ENCODE data around the gene ARHGEF33. TPM values are rescaled to one million over a fixed set of nuclear protein-coding genes. Genes with fewer than 3 reads are reported as not detected.
A peak's percentile ranks its signal among the peaks of the same experiment; 100 is the strongest.

Gene ARHGEF33
- total RNA-seq, 4 donors from 2014 or later: 0.66 to 2.1 (median 0.82) TPM

DNA sequence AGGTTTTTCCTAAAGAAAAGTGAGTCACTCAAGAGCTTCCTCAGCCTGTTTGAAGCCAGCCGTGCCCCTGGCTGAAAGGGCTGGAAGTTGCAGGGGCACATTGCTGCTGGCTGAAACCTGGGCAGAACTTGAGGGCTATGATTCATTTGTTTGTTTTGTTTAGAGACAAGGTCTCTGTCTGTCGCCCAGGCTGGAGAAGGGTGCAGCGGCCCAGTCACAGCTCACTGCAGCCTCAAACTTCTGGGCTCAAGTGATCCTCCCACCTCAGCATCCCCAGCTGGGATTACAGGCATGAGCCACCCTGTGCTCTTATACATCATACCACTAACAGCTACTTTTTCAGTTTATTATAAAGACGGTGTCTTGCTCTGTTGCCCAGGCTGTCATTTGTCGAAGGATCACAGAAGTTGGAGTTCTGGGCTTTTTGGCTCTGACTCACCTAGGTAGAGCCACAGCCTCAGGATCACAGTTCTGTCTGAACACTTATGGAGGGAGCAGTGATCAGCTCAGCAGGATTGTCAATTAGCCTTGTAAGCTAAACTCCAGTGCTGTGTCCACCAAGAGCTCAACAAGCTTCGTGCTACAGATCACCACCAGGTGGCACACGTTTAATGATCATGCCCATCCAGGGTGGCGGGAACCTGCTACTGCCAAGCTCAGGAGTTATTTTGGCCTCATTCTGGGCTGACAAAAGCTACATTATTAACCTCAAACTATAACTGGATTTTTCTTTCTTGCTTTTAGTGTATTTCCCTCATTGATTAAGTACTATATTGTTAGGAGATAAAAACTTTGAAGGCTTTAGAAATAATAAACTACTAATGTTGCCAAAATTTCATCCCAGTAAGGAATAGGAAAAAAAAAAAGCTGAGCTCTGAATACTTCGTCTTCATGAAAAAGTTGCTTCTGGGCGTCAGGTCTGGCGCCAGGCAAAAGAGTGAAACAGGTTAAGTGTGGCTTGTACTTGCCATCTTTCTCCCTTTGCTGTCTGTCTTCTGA lies 57.9 kb downstream of the ARHGEF33 start:
- H3K4me3 ChIP-seq: no peak overlapping the region
- H3K27me3 ChIP-seq: no peaks in the 10 kb centered on the region
- intact Hi-C loops (cut with DNase I): loop anchor here (5.0 kb wide), 1 partner anchor 285 kb away; no protein-coding TSS in a partner anchor
- H3K4me1 ChIP-seq: peaks cover 0 to 7% (median 0%) of the 10 kb centered on the region in 4 donors
- H3K36me3 ChIP-seq: no peaks in the 10 kb centered on the region
- no peak overlapping the region for H3K27ac ChIP-seq (replicated peaks in 1 of 4)
- 48% methylated on average over 11 of the region's 11 CpGs for WGBS
- TF ChIP-seq EP300 (IDR thresholded peaks at IDR 0.05): no peak
- TF ChIP-seq POLR2A (IDR thresholded peaks at IDR 0.05; ENCODE audit: low read depth): no peak
- TF ChIP-seq, protein P1, sequence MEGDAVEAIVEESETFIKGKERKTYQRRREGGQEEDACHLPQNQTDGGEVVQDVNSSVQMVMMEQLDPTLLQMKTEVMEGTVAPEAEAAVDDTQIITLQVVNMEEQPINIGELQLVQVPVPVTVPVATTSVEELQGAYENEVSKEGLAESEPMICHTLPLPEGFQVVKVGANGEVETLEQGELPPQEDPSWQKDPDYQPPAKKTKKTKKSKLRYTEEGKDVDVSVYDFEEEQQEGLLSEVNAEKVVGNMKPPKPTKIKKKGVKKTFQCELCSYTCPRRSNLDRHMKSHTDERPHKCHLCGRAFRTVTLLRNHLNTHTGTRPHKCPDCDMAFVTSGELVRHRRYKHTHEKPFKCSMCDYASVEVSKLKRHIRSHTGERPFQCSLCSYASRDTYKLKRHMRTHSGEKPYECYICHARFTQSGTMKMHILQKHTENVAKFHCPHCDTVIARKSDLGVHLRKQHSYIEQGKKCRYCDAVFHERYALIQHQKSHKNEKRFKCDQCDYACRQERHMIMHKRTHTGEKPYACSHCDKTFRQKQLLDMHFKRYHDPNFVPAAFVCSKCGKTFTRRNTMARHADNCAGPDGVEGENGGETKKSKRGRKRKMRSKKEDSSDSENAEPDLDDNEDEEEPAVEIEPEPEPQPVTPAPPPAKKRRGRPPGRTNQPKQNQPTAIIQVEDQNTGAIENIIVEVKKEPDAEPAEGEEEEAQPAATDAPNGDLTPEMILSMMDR (IDR thresholded peaks at IDR 0.05): peak; percentile 63 to 74 (median 65)
- peak in 1 of 2 donors; percentile 46 for TF ChIP-seq POLR2AphosphoS5 (IDR thresholded peaks at IDR 0.05)
- H3K9me3 ChIP-seq: no peaks in the 10 kb centered on the region
- DNase-seq (ENCODE audit: extremely low spot score): no peak

DNA sequence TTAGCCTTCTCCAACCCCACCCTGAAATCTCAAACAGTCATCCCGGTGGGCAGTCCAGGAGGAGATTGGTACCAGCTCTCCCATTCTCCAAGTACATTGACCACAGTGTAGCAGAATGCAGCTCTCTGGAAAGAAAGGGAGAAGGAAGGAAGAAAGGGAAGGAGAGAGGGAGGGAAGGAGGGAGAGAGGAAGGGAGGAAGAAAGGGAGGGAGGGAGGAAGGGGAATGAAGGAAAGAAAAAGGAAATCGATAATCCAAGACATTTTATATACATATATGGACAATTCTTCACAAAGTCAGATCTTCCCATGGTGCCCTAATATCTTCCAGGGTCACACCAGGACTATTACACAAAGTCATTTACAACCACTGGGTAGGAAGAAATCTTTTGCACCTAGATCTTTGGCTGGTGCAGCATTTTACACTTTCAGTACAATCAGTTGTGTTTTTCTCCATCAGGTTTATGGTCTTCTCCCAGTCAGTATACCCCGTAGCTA lies 58.8 kb downstream of the ARHGEF33 start:
- Histone ChIP-seq H3K4me1 (peaks cover 0 to 7% (median 0%) of the 10 kb centered on the region in 4 donors), H3K4me3 (no peak overlapping the region), H3K27ac (replicated peaks in 1 of 4) (no peak overlapping the region), H3K27me3 (no peaks in the 10 kb centered on the region), H3K9me3 (no peaks in the 10 kb centered on the region), H3K36me3 (no peaks in the 10 kb centered on the region)
- intact Hi-C loops (cut with DNase I): loop anchor here (5.0 kb wide), 1 partner anchor 284 kb away; no protein-coding TSS in a partner anchor
- DNase-seq (ENCODE audit: extremely low spot score): no peak
- TF ChIP-seq EP300 (IDR thresholded peaks at IDR 0.05) (no peak), POLR2A (IDR thresholded peaks at IDR 0.05; ENCODE audit: low read depth) (no peak), POLR2AphosphoS5 (IDR thresholded peaks at IDR 0.05) (no peak)
- TF ChIP-seq, protein P1 (IDR thresholded peaks at IDR 0.05): no peak
- WGBS: 91% methylated on average over 3 of the region's 3 CpGs

DNA sequence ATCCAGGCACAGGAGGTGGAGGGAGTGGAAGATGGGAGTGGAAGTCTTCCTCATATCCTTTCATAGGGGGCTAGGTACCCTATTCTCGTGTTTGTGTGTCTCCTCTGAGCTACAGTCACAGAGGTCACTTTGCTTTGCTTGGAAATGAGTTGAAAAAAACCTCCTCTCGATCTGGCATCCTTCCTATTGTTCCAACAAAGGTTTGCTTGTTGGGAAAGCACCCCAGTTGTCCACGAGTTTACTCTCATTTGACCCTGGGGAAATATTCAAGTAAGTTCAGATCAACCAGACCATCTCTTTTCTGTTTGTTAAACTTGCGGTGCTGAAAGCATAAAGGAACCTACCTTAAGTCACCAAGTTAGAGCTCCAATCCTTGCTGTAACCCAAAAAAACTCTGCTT lies 59.3 kb downstream of the ARHGEF33 start:
- WGBS: 74% methylated on average over 4 of the region's 4 CpGs
- TF ChIP-seq, protein P1 (IDR thresholded peaks at IDR 0.05): no peak
- no peak for TF ChIP-seq EP300 (IDR thresholded peaks at IDR 0.05)
- TF ChIP-seq POLR2AphosphoS5 (IDR thresholded peaks at IDR 0.05): no peak
- no peak for TF ChIP-seq POLR2A (IDR thresholded peaks at IDR 0.05; ENCODE audit: low read depth)
- H3K4me1 ChIP-seq: peaks cover 0 to 7% (median 0%) of the 10 kb centered on the region in 4 donors
- H3K4me3 ChIP-seq: no peak overlapping the region
- no peaks in the 10 kb centered on the region for H3K9me3 ChIP-seq
- H3K27ac ChIP-seq (replicated peaks in 1 of 4): no peak overlapping the region
- H3K27me3 ChIP-seq: no peaks in the 10 kb centered on the region
- no peak for DNase-seq (ENCODE audit: extremely low spot score)
- no peaks in the 10 kb centered on the region for H3K36me3 ChIP-seq
- intact Hi-C loops (cut with DNase I): loop anchor here (5.0 kb wide), 1 partner anchor 283 kb away; no protein-coding TSS in a partner anchor

DNA sequence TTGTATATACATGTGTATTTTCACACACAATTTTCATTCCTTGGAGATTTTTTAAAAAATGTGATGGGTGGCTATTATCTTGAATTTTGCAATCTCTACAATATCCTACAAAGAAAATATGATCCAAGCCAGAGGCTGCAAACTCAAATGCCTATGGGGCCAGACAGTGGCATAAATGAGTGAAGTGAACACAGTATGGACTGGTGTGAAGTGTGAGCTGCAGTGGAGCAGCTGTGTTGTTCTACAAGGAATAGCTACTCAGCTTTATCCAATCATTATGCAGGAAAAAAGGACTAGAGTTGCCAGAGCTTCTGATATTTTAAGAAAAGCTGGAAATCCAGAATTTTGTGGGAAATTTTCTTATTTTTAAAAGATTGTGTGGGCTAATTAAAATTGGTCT lies 62.1 kb downstream of the ARHGEF33 start:
- intact Hi-C loops (cut with DNase I): no loop called here
- Histone ChIP-seq H3K4me3 (no peak overlapping the region), H3K27me3 (no peaks in the 10 kb centered on the region), H3K9me3 (no peaks in the 10 kb centered on the region), H3K4me1 (peaks cover 0 to 7% (median 0%) of the 10 kb centered on the region in 4 donors), H3K27ac (replicated peaks in 1 of 4) (no peak overlapping the region), H3K36me3 (no peaks in the 10 kb centered on the region)
- no peak for DNase-seq (ENCODE audit: extremely low spot score)
- no peak for TF ChIP-seq POLR2A (IDR thresholded peaks at IDR 0.05; ENCODE audit: low read depth)
- no peak for TF ChIP-seq EP300 (IDR thresholded peaks at IDR 0.05)
- TF ChIP-seq, protein P1 (IDR thresholded peaks at IDR 0.05): no peak
- no peak for TF ChIP-seq POLR2AphosphoS5 (IDR thresholded peaks at IDR 0.05)
